CD14-positive monocyte (primary cell): ENCODE data around the gene MAST4. TPM values are rescaled to one million over a fixed set of nuclear protein-coding genes. Genes with fewer than 3 reads are reported as not detected.

ENCODE experiments used
- DNase-seq, 3 donors: peaks; one replicate each; pipeline ENCODE4 v3.0.0-alpha.2; 2011 to 2022
- H2AFZ ChIP-seq: 2 replicates; pipeline ENCODE4 v1.6.0; 2012; ENCODE audit warnings: mild to moderate bottlenecking, low read depth, low read length, inconsistent platforms; ENCODE audit not compliant: insufficient read depth, poor library complexity, severe bottlenecking
- H3K27ac ChIP-seq, 2 donors: 1 replicate in 1 of 2; 2 replicates in 1 of 2; pipeline ENCODE4 v1.5.1; 2012 to 2013; ENCODE audit warnings: low read length in 2 of 2, control low read depth in 1 of 2, inconsistent platforms in 1 of 2, low read depth in 1 of 2, mild to moderate bottlenecking in 1 of 2
- H3K27me3 ChIP-seq, 2 donors: one replicate each; pipeline versions ENCODE4 v1.6.0 to v1.6.1; 2011 to 2013; ENCODE audit warnings: low read length in 2 of 2; ENCODE audit not compliant: control insufficient read depth in 2 of 2, insufficient read depth in 2 of 2
- H3K36me3 ChIP-seq, 2 donors: replicated peaks in 1 of 2; 1 replicate in 1 of 2; 2 replicates in 1 of 2; pipeline versions ENCODE4 v1.5.1 to v1.6.1; 2012 to 2013; ENCODE audit warnings: low read length in 2 of 2, control low read depth in 1 of 2, inconsistent platforms in 1 of 2, mild to moderate bottlenecking in 1 of 2; ENCODE audit not compliant: insufficient read depth in 2 of 2, control insufficient read depth in 1 of 2
- H3K4me1 ChIP-seq, 2 donors: 1 replicate in 1 of 2; 2 replicates in 1 of 2; pipeline versions ENCODE4 v1.5.1 to v1.6.1; 2012 to 2013; ENCODE audit warnings: low read length in 2 of 2, control low read depth in 1 of 2, inconsistent platforms in 1 of 2, mild to moderate bottlenecking in 1 of 2, moderate library complexity in 1 of 2; ENCODE audit not compliant: insufficient read depth in 2 of 2, control insufficient read depth in 1 of 2
- H3K4me2 ChIP-seq: replicated peaks from 2 replicates; pipeline ENCODE3; 2012; ENCODE audit warnings: low read length, moderate library complexity, mild to moderate bottlenecking; ENCODE audit not compliant: poor library complexity, severe bottlenecking; ENCODE audit errors: extremely low read depth
- H3K4me3 ChIP-seq, 3 experiments: fragments of 200-600 bp in 1 of 3; sonication (generic) in 1 of 3; replicated peaks in 1 of 3; 1 replicate in 2 of 3; 2 replicates in 1 of 3; pipeline ENCODE4 v1.5.1; 2011 to 2013; ENCODE audit warnings: low read length in 3 of 3, mild to moderate bottlenecking in 3 of 3, control low read depth in 2 of 3, low read depth in 2 of 3, inconsistent platforms in 1 of 3, moderate library complexity in 1 of 3
- H3K79me2 ChIP-seq: 2 replicates; pipeline ENCODE4 v1.6.0; 2012; ENCODE audit warnings: mild to moderate bottlenecking, control low read depth, inconsistent platforms, low read length, moderate library complexity; ENCODE audit not compliant: insufficient read depth
- H3K9ac ChIP-seq: 2 replicates; pipeline ENCODE4 v1.6.0; 2017; ENCODE audit warnings: low read length, mild to moderate bottlenecking; ENCODE audit not compliant: insufficient read depth, poor library complexity, severe bottlenecking
- H3K9me3 ChIP-seq, 2 donors: replicated peaks in 1 of 2; 1 replicate in 1 of 2; 2 replicates in 1 of 2; pipeline versions ENCODE4 v1.5.1 to v1.6.1; 2012 to 2013; ENCODE audit warnings: low read length in 2 of 2, control low read depth in 1 of 2; ENCODE audit not compliant: control insufficient read depth in 1 of 2, insufficient read depth in 1 of 2
- H4K20me1 ChIP-seq: 2 replicates; pipeline ENCODE4 v1.6.0; 2012; ENCODE audit warnings: mild to moderate bottlenecking, low read length, control low read depth, moderate library complexity; ENCODE audit not compliant: insufficient read depth
- H3K27ac Mint-ChIP-seq, 7 donors: one replicate each; pipeline ENCODE4 v1.8.0; 2020; ENCODE audit warnings: mild to moderate bottlenecking in 7 of 7, mixed read lengths in 7 of 7, moderate library complexity in 6 of 7, inconsistent platforms in 2 of 7
- H3K27me3 Mint-ChIP-seq, 3 donors: one replicate each; pipeline ENCODE4 v1.8.0; 2021 to 2022; ENCODE audit warnings: low read depth in 3 of 3, mild to moderate bottlenecking in 3 of 3, mixed read lengths in 3 of 3, moderate library complexity in 3 of 3, inconsistent platforms in 1 of 3
- H3K36me3 Mint-ChIP-seq, 2 donors: one replicate each; pipeline ENCODE4 v1.8.0; 2020; ENCODE audit warnings: mixed read lengths in 2 of 2, inconsistent platforms in 1 of 2, mild to moderate bottlenecking in 1 of 2
- H3K4me1 Mint-ChIP-seq: one replicate; pipeline ENCODE4 v1.8.0; 2020; ENCODE audit warnings: mild to moderate bottlenecking, mixed read lengths
- H3K4me3 Mint-ChIP-seq, 2 donors: one replicate each; pipeline ENCODE4 v1.8.0; 2020; ENCODE audit warnings: mild to moderate bottlenecking in 2 of 2, mixed read lengths in 2 of 2, moderate library complexity in 1 of 2
- H3K9me3 Mint-ChIP-seq, 7 donors: one replicate each; pipeline ENCODE4 v1.8.0; 2020 to 2022; ENCODE audit warnings: mixed read lengths in 7 of 7, mild to moderate bottlenecking in 6 of 7, moderate library complexity in 6 of 7, inconsistent platforms in 2 of 7
- WGBS: methylation state at CpG from one replicate; pipeline ENCODE4 v1.1.5; 2013; ENCODE audit warnings: missing lambda C conversion rate; ENCODE audit not compliant: insufficient coverage; 5-methylcytosine and 5-hydroxymethylcytosine counted together
- intact Hi-C, 2 donors: fragments of 100-400 bp; cut with micrococcal nuclease; formaldehyde crosslinking; loops; one replicate each; pipeline versions ENCODE4 v1.15.0 to v1.15.1; 2023
- polyA plus RNA-seq, 3 donors: library from polyadenylated mRNA; depleted of rRNA in 1 of 3; unstranded in 2 of 3; stranded (reverse) in 1 of 3; fragments of 300-500 nt in 2 of 3; fragments of >200 nt in 1 of 3; fragmentation: Illumina TruSeq in 2 of 3; gene quantifications; 1 replicate in 2 of 3; 2 replicates in 1 of 3; pipeline ENCODE4 v1.2.3, GENCODE V29; 2012 to 2021
- TF ChIP-seq, protein P1 (sequence below): fragments of 200-600 bp; IDR thresholded peaks from one replicate; pipeline ENCODE4 v1.8.0; 2022; ENCODE audit warnings: antibody characterized with exemption, mild to moderate bottlenecking

The MAST4 gene
- polyA plus RNA-seq, 3 donors, result 0.03 to 0.24 TPM; not detected in 1

DNA sequence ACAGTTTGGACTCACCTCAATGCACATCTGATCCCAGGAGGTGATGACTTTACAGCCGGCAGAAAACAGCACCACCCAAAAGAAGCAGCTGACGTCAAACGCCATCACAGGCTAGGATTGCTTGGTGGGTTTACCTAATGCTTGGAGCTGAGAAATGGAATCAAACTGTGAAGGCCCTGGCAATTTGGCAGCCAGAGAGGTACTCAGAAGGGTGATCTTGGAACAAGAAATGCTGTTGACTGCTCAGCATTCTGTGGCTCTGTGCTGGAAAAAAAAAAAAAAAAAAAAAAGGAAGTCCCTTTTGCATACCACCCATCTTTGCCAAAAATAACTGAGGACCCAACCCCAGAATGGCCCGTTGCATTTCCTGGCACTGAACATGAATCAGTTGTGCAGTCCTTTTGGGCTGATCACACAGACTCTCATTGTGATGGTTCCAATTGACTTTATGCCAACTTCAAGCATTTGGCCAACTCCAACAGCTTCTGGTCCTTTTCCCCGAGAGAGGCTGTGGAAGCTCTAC is 600.4 kb downstream of the MAST4 start, which contains the start of gene CD180:
CD180 (minus strand) TSS at position 263 of the 523 bp plus-strand sequence; CDS start at position 105, 158 bp downstream.
- peak within 1 kb of the TSS; percentile 96 to 99 (median 97) for H3K27ac Mint-ChIP-seq
- Histone ChIP-seq H3K79me2 (peaks cover 58% of the 10 kb centered on the region), H3K36me3 (no peaks in the 10 kb centered on the region), H3K4me3 (peak within 1 kb of the TSS; percentile 32 to 73 (median 37)), H3K9ac (peak within 1 kb of the TSS; percentile 42), H3K27ac (peak within 1 kb of the TSS; percentile 90 to 93), H3K27me3 (no peaks in the 10 kb centered on the region), H3K9me3 (no peaks in the 10 kb centered on the region), H4K20me1 (no peaks in the 10 kb centered on the region), H3K4me1 (peaks cover 78 to 91% of the 10 kb centered on the region in 2 donors), H3K4me2 (peak within 1 kb of the TSS; percentile 64), H2AFZ (peak within 1 kb of the TSS; percentile 4)
- intact Hi-C loops, result no loop called here
- peaks cover 0 to 1% (median 0%) of the 10 kb centered on the region in 3 donors for H3K27me3 Mint-ChIP-seq
- peak in 2 of 3 donors; percentile 18 to 33 for DNase-seq
- TF ChIP-seq, protein P1, sequence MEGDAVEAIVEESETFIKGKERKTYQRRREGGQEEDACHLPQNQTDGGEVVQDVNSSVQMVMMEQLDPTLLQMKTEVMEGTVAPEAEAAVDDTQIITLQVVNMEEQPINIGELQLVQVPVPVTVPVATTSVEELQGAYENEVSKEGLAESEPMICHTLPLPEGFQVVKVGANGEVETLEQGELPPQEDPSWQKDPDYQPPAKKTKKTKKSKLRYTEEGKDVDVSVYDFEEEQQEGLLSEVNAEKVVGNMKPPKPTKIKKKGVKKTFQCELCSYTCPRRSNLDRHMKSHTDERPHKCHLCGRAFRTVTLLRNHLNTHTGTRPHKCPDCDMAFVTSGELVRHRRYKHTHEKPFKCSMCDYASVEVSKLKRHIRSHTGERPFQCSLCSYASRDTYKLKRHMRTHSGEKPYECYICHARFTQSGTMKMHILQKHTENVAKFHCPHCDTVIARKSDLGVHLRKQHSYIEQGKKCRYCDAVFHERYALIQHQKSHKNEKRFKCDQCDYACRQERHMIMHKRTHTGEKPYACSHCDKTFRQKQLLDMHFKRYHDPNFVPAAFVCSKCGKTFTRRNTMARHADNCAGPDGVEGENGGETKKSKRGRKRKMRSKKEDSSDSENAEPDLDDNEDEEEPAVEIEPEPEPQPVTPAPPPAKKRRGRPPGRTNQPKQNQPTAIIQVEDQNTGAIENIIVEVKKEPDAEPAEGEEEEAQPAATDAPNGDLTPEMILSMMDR, result no peak
- 7% methylated on average over 2 of the region's 5 CpGs for WGBS
- peaks cover 80% of the 10 kb centered on the region for H3K4me1 Mint-ChIP-seq
- H3K4me3 Mint-ChIP-seq, result peak within 1 kb of the TSS; percentile 59 to 91
- H3K36me3 Mint-ChIP-seq, result peaks cover 12 to 23% of the 10 kb centered on the region in 2 donors
- H3K9me3 Mint-ChIP-seq, result peaks cover 0 to 6% (median 3%) of the 10 kb centered on the region in 7 donors

DNA sequence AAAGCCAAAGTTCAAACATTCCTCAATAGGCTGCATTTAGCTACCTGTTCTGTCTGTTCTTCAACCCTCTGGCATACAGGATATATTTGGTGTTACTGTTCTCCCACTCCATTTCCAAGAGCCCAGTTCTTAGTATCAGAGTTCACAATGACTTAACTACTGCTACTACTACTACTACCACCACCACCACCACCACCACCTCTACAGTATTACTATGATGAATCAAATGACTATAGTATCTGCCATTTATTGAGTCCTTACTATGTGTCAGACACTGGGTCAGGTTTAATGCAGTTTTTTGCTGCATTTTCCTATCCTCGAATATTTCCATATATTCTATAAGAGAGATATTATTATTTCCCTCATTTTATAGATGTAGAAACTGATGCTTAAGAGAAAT is 601.3 kb downstream of the MAST4 start:
- H3K4me3 ChIP-seq, result no peak overlapping the region
- H3K4me2 ChIP-seq, result no peak overlapping the region
- no peak overlapping the region for H2AFZ ChIP-seq
- Mint-ChIP-seq H3K4me3 (no peak overlapping the region), H3K9me3 (peaks cover 0 to 2% (median 0%) of the 10 kb centered on the region in 7 donors), H3K36me3 (peaks cover 5 to 14% of the 10 kb centered on the region in 2 donors), H3K4me1 (peaks cover 83% of the 10 kb centered on the region), H3K27ac (peak overlapping the region in 1 of 7 donors; percentile 97), H3K27me3 (peaks cover 0 to 3% (median 1%) of the 10 kb centered on the region in 3 donors)
- no peaks in the 10 kb centered on the region for H3K9me3 ChIP-seq
- H3K4me1 ChIP-seq, result peaks cover 82 to 91% of the 10 kb centered on the region in 2 donors
- peaks cover 48% of the 10 kb centered on the region for H3K79me2 ChIP-seq
- no peak overlapping the region for H3K9ac ChIP-seq
- WGBS, result no CpG with 5 or more reads among the region's 1 CpG
- TF ChIP-seq, protein P1, result no peak
- no peaks in the 10 kb centered on the region for H3K27me3 ChIP-seq
- no peaks in the 10 kb centered on the region for H4K20me1 ChIP-seq
- DNase-seq, result no peak
- peak overlapping the region in 1 of 2 donors; percentile 90 for H3K27ac ChIP-seq
- no peaks in the 10 kb centered on the region for H3K36me3 ChIP-seq
- intact Hi-C loops, result no loop called here
